Right lobe of liver (tissue), 6 donors: ENCODE data around the gene UBA1. TPM values are rescaled to one million over a fixed set of nuclear protein-coding genes. Genes with fewer than 3 reads are reported as not detected.

Experiments
- ATAC-seq, 4 donors: fragments of 200-7000 bp; cut with Tn5 transposase; one replicate each; pipeline ENCODE4 v1.9.1; 2020; ENCODE audit warnings: mild to moderate bottlenecking in 4 of 4, moderate library complexity in 4 of 4
- DNase-seq, 3 donors: peaks; one replicate each; pipeline ENCODE4 v3.0.0-alpha.2; 2020
- H3K27ac ChIP-seq, 3 donors: fragments of 200-600 bp; one replicate each; pipeline ENCODE4 v1.8.0; 2022
- H3K27me3 ChIP-seq, 2 donors: fragments of 200-600 bp; one replicate each; pipeline ENCODE4 v1.8.0; 2022
- H3K36me3 ChIP-seq, 4 donors: fragments of 200-600 bp; sonication (generic) in 1 of 4; one replicate each; pipeline versions ENCODE4 v1.5.1 to v1.8.0; 2017 to 2022; ENCODE audit warnings: control low read depth in 1 of 4
- H3K4me1 ChIP-seq, 4 donors: fragments of 200-600 bp; sonication (generic) in 1 of 4; one replicate each; pipeline versions ENCODE4 v1.5.1 to v1.8.0; 2017 to 2022; ENCODE audit warnings: control low read depth in 1 of 4
- H3K4me3 ChIP-seq, 3 donors: fragments of 200-600 bp; one replicate each; pipeline ENCODE4 v1.8.0; 2022
- H3K9me3 ChIP-seq, 4 donors: fragments of 200-600 bp; sonication (generic) in 1 of 4; one replicate each; pipeline versions ENCODE4 v1.5.1 to v1.8.0; 2017 to 2022; ENCODE audit warnings: control low read depth in 1 of 4
- POLR2A ChIP-seq: fragments of 450-650 bp; IDR thresholded peaks from one replicate; pipeline ENCODE4 v1.6.1; 2017; ENCODE audit warnings: antibody characterized with exemption, mild to moderate bottlenecking
- WGBS: methylation state at CpG from one replicate; pipeline ENCODE4 v1.1.6; 2018; ENCODE audit warnings: low coverage, low lambda C conversion rate; ENCODE audit not compliant: insufficient coverage; ENCODE audit errors: missing lambda C conversion rate; 5-methylcytosine and 5-hydroxymethylcytosine counted together
- intact Hi-C, 2 donors: fragments of 100-400 bp; cut with DNase I; formaldehyde crosslinking; loops; one replicate each; pipeline versions ENCODE4 v1.11.2 to v1.14.1; 2022
- total RNA-seq, 6 experiments: library from RNA; depleted of rRNA in 2 of 6; stranded (reverse); fragments of >200 nt in 2 of 6; fragmentation: NEBNext Ultra II Directional in 3 of 6; extraction: Animal tissue kit (Norgen Biotek cat#: 25700) in 3 of 6; gene quantifications; one replicate each; pipeline versions ENCODE4 v1.1.0 to v1.2.4, GENCODE V29; 2016 to 2023
- TF ChIP-seq, protein P1 (sequence below), 4 donors: fragments of 200-600 bp in 3 of 4; fragments of 450-650 bp in 1 of 4; IDR thresholded peaks; one replicate each; pipeline versions ENCODE4 v1.5.1 to v1.8.0; 2016 to 2022; ENCODE audit warnings: antibody characterized with exemption in 4 of 4, mild to moderate bottlenecking in 2 of 4
- donor health status: DM: no; HTN: yes; CAD: no.
- donor health status: DM: no; HTN: no; CAD: no.
- donor health status: DM: no; HTN: no; CAD: no.
- donor health status: DM: no; HTN: yes; CAD: no.
- donor health status: DM: no; HTN: yes; CAD: no.

The UBA1 gene
- total RNA-seq, 6 experiments from 2014 or later, result 85.1 to 120 (median 107) TPM

DNA sequence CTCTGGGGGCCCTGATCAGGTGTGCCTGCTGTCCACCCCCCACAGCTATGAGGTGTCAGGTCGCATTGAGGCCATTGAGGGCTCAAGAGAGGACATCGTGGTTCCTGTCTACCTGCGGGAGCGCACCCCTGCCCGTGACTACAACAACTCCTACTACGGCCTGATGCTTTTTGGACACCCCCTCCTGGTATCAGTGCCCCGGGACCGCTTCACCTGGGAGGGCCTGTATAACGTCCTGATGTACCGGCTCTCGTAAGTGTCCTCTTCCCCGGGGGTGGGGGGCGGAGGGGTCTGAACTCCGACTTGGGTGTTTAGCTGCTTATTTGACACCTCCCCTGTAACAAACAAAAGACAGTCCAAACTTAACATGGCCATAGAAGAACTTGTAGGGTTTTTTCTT, 49.7 kb downstream of the UBA1 start:
- ATAC-seq (no peak), DNase-seq (no peak)
- intact Hi-C loops, result no loop called here
- Histone ChIP-seq H3K27ac (no peak overlapping the region), H3K9me3 (no peaks in the 10 kb centered on the region), H3K4me1 (no peaks in the 10 kb centered on the region), H3K27me3 (no peaks in the 10 kb centered on the region), H3K36me3 (peaks cover 0 to 6% (median 0%) of the 10 kb centered on the region in 4 donors), H3K4me3 (no peak overlapping the region)
- WGBS, result no CpG with 5 or more reads among the region's 14 CpGs
- TF ChIP-seq, protein P1, sequence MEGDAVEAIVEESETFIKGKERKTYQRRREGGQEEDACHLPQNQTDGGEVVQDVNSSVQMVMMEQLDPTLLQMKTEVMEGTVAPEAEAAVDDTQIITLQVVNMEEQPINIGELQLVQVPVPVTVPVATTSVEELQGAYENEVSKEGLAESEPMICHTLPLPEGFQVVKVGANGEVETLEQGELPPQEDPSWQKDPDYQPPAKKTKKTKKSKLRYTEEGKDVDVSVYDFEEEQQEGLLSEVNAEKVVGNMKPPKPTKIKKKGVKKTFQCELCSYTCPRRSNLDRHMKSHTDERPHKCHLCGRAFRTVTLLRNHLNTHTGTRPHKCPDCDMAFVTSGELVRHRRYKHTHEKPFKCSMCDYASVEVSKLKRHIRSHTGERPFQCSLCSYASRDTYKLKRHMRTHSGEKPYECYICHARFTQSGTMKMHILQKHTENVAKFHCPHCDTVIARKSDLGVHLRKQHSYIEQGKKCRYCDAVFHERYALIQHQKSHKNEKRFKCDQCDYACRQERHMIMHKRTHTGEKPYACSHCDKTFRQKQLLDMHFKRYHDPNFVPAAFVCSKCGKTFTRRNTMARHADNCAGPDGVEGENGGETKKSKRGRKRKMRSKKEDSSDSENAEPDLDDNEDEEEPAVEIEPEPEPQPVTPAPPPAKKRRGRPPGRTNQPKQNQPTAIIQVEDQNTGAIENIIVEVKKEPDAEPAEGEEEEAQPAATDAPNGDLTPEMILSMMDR (IDR thresholded peaks at IDR 0.05), result no peak
- TF ChIP-seq POLR2A, result no peak

DNA sequence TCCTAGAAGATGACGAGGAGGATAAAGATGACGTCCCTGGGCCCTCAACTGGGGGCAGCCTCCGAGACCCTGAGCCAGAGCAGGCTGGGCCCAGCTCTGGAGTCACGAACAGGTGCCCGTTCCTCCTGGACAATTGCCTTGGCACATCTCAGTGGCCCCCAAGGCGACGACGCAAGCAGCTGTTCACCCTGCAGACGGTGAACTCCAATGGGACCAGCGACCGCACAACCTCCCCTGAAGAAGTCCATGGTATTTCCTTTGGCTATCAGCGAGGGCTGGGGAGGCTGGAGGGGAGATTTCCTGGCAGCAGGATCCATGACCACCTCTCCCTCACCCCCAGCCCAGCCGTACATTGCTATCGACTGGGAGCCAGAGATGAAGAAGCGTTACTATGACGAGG, 51.0 kb downstream of the UBA1 start:
- H3K9me3 ChIP-seq, result no peaks in the 10 kb centered on the region
- H3K27ac ChIP-seq, result no peak overlapping the region
- intact Hi-C loops, result no loop called here
- no peak overlapping the region for H3K4me3 ChIP-seq
- H3K27me3 ChIP-seq, result no peaks in the 10 kb centered on the region
- peaks cover 0 to 6% (median 0%) of the 10 kb centered on the region in 4 donors for H3K36me3 ChIP-seq
- ATAC-seq, result no peak
- no CpG with 5 or more reads among the region's 16 CpGs for WGBS
- no peaks in the 10 kb centered on the region for H3K4me1 ChIP-seq
- TF ChIP-seq POLR2A, result no peak
- TF ChIP-seq, protein P1 (IDR thresholded peaks at IDR 0.05), result no peak
- no peak for DNase-seq

DNA sequence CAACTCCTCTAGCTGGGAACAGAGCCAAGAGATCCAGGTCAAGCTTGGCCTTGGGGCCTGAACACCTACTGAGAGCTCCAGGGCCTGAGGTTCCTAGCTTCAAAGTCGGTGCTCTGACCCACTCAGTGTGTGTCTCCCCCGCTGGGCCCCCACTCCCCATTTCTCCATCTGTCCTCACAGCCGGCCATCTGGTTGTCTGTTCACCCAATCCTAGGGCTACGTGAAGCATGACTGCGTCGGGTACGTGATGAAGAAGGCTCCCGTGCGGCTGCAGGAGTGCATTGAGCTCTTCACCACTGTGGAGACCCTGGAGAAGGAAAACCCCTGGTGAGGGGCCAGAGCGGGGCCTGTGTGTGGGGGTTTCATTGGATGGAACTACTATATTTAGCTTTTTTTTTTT, 51.5 kb downstream of the UBA1 start:
- Histone ChIP-seq H3K9me3 (no peaks in the 10 kb centered on the region), H3K4me1 (no peaks in the 10 kb centered on the region), H3K36me3 (peaks cover 0 to 6% (median 0%) of the 10 kb centered on the region in 4 donors), H3K27ac (no peak overlapping the region), H3K27me3 (no peaks in the 10 kb centered on the region), H3K4me3 (no peak overlapping the region)
- intact Hi-C loops, result no loop called here
- ATAC-seq (no peak), DNase-seq (no peak)
- 75% methylated on average over 4 of the region's 10 CpGs for WGBS
- TF ChIP-seq POLR2A, result no peak
- TF ChIP-seq, protein P1 (IDR thresholded peaks at IDR 0.05), result no peak

DNA sequence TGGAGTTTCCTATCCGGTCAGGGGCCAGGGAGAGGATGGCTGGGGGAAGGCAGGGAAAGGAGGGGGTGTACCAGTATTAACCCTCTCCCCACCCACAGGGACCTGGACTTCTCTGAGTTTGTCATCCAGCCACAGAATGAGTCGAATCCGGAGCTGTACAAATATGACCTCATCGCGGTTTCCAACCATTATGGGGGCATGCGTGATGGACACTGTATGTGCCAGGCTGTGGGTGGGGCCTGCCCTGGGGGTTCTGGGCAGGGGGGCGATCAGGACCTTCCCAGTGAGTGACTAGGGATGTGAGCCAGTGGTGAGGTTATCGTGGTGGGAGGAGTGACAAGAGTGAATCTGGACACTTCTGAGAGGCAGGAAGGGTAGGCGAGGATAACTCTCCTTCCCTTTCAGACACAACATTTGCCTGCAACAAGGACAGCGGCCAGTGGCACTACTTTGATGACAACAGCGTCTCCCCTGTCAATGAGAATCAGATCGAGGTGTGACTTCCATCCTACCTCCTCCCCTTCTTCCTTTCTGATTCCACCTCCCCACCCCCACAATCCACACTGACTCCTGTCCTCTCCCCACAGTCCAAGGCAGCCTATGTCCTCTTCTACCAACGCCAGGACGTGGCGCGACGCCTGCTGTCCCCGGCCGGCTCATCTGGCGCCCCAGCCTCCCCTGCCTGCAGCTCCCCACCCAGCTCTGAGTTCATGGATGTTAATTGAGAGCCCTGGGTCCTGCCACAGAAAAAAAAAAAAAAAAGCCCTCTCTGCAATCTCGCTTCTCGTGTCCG, 53.8 kb downstream of the UBA1 start:
- no peak for ATAC-seq
- 67% methylated on average over 12 of the region's 23 CpGs for WGBS
- DNase-seq, result no peak
- Histone ChIP-seq H3K4me1 (no peaks in the 10 kb centered on the region), H3K27ac (no peak overlapping the region), H3K9me3 (no peaks in the 10 kb centered on the region), H3K27me3 (no peaks in the 10 kb centered on the region), H3K36me3 (peaks cover 0 to 6% (median 0%) of the 10 kb centered on the region in 4 donors), H3K4me3 (no peak overlapping the region)
- TF ChIP-seq, protein P1 (IDR thresholded peaks at IDR 0.05), result no peak
- TF ChIP-seq POLR2A, result no peak
- intact Hi-C loops, result no loop called here
